H1 (cell line): ENCODE measurements around the gene FAF2. TPM values are rescaled to one million over a fixed set of nuclear protein-coding genes. Genes with fewer than 3 reads are reported as not detected.

Experiments used
- GABPA ChIP-seq: IDR thresholded peaks from 2 replicates; pipeline ENCODE4 v1.6.1; 2011; ENCODE audit warnings: mild to moderate bottlenecking, low read length, moderate library complexity, borderline replicate concordance; ENCODE audit not compliant: insufficient read depth
- KDM4A ChIP-seq: IDR thresholded peaks from one replicate; pipeline ENCODE4 v1.7.1; 2012; ENCODE audit warnings: low read depth, mild to moderate bottlenecking, moderate library complexity, low read length, inconsistent platforms; ENCODE audit not compliant: severe bottlenecking
- SP4 ChIP-seq: IDR thresholded peaks from 2 replicates; pipeline ENCODE4 v1.6.1; 2012; ENCODE audit warnings: low read length, inconsistent platforms
- polyA plus RNA-seq, 7 experiments: library from polyadenylated mRNA; depleted of rRNA in 3 of 7; stranded (reverse) in 5 of 7; unstranded in 2 of 7; fragments of >200 nt in 5 of 7; fragments of 200-250 nt in 2 of 7; gene quantifications; 1 replicate in 5 of 7; 2 replicates in 1 of 7; 4 replicates in 1 of 7; pipeline versions ENCODE4 v1.2.1 to v1.2.3, GENCODE V29; 2011 to 2013; ENCODE audit warnings: missing spikeins in 2 of 7, mixed read lengths in 2 of 7
- total RNA-seq: library from RNA; stranded (reverse); fragmentation: NEBNext Ultra II Directional; extraction: Animal tissue kit (Norgen Biotek cat#: 25700); gene quantifications from 2 replicates; pipeline ENCODE4 v1.2.1, GENCODE V29; 2021

The FAF2 gene
- total and polyA plus RNA-seq, 2 of the 8 experiments (the other 6 are each of a cell fraction or from before 2014, with no cell fraction given), result 20.8 to 35.8 TPM

GRCh38 chr5:176547802-176548201 is 99.6 kb downstream of the FAF2 start (continued):
- no peak for TF ChIP-seq KDM4A
- no peak for TF ChIP-seq SP4
- no peak for TF ChIP-seq GABPA
